ENCODE results near the gene SPARCL1.
A peak's percentile ranks its signal among the peaks of the same experiment; 100 is the strongest.
"Not testable (repeated sequence)": the region's sequence is repeated elsewhere in the genome, so short reads cannot be mapped to it uniquely, and the experiment has no call there.

Gene SPARCL1, protein sequence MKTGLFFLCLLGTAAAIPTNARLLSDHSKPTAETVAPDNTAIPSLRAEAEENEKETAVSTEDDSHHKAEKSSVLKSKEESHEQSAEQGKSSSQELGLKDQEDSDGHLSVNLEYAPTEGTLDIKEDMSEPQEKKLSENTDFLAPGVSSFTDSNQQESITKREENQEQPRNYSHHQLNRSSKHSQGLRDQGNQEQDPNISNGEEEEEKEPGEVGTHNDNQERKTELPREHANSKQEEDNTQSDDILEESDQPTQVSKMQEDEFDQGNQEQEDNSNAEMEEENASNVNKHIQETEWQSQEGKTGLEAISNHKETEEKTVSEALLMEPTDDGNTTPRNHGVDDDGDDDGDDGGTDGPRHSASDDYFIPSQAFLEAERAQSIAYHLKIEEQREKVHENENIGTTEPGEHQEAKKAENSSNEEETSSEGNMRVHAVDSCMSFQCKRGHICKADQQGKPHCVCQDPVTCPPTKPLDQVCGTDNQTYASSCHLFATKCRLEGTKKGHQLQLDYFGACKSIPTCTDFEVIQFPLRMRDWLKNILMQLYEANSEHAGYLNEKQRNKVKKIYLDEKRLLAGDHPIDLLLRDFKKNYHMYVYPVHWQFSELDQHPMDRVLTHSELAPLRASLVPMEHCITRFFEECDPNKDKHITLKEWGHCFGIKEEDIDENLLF

DNA sequence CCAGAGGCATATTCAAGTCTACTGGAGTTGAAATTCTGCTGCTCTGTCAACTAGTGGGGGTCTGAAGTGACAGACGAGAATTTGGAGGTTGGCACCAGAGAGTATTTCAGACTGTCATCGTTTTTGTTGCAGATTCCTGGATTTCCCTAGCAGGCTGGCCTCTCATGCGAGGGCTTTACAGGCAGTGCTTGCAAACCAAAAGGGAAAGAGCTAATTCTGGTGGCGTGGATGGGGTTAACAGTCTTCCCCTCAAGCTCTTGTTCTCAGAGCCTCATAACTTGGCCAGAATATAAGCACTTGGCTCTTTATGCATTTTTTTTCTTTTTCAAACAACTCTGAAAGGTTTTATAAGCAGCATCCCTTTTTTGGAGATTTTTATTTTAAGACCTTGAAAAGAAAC, at the start of gene SPARCL1:
TSS of gene SPARCL1 (minus strand) at position 190 of the 400 bp plus-strand sequence. CDS start 29,802 bp downstream, outside the sequence.
- peak; percentile 61 for DNase-seq (ENCODE audit: low spot score)

DNA sequence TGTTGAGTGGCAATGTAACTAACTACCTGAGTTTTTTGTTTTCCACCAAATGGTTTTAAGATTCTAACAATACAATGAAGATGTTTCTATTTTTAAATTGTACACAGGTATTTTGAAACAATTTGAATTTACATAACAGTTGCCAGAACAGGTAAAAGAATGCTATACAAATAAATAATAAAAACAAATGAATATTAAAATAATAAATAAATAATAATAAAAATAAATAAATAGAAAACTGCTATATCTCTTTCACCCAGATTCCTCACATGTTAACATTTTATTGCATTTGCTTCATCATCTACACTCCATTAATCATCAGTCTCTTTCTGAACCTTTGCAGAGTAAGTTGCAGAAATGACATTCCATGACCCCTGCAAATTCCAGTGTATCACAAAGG, 46.8 kb upstream of the SPARCL1 start:
- no peak for DNase-seq (ENCODE audit: low spot score)

DNA sequence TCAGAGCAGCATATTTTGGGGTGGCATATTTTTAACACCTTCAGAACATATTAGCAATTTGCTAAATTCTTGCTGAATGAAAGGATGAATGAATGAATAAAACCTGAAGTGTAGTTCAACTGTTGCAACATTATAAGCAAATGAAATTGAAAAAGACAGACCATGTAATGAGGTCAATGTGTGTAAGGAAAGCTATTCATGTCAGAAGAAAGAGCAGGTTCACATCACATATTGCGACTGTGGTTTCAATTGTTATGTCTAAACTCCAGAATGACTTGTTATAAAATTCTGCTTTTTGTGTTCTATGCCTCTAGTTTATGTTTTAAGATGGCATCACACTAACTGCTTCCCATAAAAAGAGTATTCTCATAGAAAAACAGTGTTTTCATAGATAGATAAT, 46.2 kb upstream of the SPARCL1 start:
- no peak for DNase-seq (ENCODE audit: low spot score)

DNA sequence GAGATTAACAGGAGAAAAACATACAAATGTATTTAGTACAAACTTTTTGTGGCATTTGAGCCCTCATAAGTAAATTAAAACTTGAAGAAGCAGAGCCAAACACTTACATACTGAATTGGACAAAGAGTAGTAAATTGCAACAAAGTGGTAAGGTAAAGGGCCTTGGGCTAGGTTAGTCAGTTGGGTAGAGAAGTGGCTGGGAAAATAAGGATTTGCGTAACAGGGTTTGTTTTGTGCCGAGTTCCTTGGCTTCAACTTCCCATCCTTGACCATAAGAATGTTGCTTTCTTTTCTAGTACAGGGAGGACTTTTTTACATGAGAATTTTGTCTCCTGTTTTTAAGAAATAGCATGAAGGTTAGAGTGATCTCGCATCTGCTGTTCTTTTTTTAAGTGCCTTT, 45.8 kb upstream of the SPARCL1 start:
- DNase-seq (ENCODE audit: low spot score), result no peak

DNA sequence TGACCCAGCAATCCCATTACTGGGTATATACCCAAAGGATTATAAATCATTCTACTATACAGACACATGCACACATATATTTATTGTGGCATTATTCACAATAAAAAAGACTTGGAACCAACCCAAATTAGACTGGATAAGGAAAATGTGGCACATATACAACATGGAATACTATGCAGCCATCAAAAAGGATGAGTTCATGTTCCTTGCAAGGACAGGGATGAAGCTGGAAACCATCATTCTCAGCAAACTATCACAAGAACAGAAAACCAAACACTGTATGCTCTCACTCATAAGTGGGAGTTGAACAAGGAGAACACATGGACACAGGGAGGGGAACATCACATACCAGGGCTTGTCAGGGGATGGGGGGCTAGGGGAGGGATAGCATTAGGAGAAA, 45.2 kb upstream of the SPARCL1 start:
- DNase-seq (ENCODE audit: low spot score), result not testable (repeated sequence)

DNA sequence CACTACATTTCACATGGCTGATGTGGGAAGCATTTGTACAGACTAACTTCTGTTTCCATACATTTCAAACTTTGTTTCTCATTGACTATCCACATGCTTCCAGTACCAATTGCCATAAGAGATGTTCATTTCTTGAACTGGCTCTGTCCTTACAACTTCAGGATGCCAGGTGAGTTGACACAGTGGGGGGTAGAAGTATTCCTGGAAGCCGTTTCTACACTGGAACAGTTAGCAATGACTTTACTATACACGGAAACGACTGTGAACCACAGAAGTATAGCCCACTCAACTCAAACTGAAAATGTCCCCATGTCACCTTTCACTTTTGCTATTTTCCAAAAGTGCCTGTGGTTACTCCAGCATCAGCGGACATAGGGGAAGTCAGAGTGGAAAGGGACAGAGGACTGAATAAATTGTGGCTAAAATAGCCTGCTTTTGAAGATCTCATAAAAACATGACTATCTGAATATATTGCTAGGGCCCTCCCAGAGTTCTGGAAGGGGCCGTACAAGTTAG, 41.2 kb upstream of the SPARCL1 start:
- no peak for DNase-seq (ENCODE audit: low spot score)

DNA sequence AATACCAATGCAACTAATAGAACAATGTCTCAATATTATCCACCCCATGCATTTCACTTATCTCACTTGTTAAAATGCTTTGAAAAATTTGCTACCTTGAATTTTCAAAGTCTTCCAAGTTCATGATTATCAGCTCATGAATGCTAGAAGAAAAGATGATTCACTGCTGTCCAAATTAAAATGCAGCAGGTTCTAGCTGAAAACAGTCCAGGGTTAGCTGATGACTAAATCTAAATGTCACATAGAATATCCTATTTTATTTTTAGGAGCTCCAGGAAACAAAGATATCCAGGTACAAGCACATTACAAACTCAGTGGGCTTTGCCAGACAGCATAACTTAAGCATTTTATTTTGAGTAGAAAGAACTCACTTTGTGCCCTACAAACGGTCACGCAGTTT, 38.0 kb upstream of the SPARCL1 start:
- DNase-seq (ENCODE audit: low spot score), result no peak

DNA sequence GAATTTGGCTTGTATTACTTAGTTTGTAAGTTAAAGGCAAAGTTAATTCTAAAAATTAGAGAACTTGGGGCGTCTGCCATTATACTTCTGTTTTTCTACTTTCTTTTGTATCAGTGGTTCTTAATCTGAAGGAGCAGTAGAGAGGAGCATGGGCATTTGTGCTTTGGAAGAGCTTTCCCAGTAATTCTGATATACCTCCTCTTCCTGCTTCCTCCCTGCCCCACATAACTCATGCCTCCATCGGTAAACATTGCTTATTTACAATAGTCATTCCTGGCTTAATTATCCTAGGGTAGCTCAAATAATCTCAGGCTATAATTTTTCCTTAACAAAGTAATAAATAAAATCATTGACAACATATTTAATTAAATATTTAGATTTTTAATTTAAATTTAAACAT, 37.1 kb upstream of the SPARCL1 start:
- DNase-seq (ENCODE audit: low spot score), result no peak

DNA sequence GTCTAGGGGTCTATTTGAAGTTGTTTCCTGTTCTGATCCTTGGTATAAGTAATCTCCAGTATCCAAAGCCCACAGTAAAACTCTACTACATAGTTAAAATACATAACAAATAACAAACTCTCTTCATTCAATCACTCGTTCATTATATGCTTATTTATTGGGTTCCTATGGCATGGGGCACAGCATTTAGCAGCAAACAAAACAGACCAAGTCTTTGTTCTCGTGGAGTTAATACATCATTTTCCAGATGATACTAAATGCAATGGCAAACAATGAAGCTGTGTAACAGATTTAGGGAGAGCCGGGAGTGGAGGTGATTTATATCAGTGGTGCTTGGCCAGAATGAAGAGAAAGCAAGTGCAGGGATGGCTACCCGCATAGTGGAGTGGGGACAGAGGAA, 36.6 kb upstream of the SPARCL1 start:
- DNase-seq (ENCODE audit: low spot score), result no peak

DNA sequence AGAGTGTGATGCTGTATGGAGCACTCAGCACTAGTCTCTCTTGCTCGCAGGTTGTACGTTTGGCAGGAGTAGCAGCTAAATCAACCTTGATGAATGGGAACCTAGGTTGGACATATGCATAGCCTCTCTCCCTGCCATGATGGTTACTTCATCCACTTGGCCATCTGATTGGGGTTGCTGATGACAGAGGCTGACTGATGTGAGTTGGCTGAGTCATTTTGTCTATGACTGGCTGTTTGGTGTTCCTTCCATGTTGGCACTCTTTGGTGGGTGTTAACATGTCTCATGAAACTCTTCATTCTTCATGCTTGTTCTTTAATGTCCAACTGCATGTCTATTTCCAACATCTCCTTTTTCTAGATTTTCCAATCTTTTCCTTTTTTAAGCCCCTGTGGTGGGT, 31.6 kb upstream of the SPARCL1 start:
- no peak for DNase-seq (ENCODE audit: low spot score)

DNA sequence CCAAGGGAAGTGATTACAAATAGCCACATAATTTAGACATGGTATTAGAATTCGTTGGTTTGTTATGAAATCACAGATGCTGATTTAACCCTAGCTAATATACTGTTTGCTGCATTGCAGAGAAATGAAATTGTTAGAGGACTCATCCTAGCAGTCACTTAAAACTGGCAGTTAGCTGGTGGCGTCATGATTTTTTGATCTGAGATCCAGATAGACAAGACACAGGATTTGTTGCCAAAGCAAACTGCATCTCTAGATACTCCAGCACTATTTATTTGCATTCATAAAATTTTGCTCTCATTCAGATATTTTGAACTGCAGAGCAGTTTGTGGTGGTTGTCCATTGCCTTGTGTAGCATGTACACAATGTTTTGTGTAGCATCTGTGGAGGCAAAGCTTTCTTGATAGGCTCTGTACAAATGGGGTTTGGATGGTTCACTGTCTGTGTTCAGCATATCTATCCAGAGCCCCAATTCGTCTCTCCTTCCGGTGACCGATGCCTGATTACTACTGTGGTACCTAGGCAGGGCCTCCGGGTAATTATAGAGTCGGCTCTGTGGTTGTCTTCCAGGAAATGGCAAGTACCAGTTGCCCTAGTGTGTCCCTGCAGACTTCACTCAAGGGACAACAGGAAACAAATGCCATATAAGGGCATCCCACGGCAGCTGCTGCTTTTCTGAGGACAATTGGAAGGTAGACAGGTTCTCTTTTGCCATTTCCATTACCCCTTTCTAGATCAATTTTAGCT, 30.1 kb upstream of the SPARCL1 start:
- DNase-seq (ENCODE audit: low spot score), result peak; percentile 76

DNA sequence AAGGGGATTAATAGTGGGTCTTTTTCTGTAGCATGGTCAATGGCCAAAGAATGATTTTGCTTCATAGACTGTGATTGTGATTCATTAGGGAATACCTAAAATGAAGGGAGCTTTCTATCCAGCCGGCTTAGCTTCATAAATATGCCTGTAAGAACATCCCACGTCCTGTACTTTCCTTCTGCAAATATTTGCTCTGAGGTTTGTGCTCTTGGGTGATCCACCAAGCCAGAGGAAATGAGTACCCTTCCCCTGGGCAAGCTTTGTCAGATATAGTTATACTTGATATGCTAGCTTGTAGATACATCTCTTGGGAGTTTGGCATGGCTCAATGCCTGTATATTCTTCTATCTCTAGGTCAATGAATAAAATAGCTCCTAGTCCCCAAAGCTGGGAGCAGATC, 28.2 kb upstream of the SPARCL1 start:
- DNase-seq (ENCODE audit: low spot score), result no peak

DNA sequence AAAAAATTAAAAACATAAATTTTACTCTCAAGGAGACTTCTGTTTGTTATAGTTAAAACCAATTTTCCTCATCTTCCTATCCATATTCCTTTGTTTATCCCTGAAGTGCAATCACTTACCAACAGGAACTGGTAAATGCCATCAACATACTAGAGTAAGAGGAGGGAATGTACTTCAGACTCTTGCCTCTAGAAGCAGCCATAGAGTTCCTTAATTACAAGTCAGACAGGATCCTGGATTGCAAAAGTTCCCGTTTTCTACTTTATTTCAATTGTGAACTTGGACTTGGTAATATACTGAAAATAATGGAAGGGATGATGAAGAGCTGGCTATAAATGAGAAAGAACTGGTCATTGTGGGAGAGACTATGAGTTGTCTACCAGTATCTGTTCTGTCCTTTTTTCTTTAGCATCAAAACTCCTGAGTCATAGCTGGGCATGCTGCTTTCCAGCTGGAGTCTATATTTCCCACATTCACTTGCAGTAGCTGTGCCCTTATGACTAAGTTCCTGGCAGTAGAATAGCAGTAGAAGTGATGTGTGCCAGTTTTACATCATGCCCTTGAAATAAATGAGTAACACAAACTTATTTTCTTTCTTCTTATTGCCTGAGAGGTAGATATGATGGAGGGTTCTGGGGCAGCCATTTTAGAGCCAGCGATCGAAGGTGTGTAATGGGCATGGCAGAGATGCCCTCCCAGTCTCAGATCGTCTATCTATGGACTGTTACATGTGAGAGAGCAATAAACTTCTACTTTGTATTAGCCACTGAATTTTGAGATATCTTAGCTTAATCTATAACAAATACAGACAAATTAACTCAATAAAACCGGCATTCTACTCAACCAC, 26.8 kb upstream of the SPARCL1 start:
- DNase-seq (ENCODE audit: low spot score), result no peak

DNA sequence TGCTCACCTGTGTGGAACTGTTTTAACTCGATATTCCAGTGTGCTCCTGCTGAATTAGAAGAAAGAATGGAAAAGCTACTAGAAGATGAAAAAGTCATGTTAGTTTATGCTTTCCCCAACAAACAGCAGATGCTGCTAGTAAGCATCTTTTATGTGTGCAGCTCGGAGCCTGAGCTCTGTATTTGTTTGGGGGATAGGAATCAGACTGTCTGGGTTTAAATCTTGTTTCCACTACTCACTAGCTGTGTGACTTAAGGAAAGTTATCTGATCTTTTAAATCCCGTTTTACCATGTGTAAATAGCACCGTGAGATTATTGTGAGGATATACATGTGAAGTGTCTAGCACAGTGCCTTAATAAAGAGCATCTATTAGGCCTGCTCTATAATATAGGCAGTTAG, 24.0 kb upstream of the SPARCL1 start:
- DNase-seq (ENCODE audit: low spot score), result no peak

DNA sequence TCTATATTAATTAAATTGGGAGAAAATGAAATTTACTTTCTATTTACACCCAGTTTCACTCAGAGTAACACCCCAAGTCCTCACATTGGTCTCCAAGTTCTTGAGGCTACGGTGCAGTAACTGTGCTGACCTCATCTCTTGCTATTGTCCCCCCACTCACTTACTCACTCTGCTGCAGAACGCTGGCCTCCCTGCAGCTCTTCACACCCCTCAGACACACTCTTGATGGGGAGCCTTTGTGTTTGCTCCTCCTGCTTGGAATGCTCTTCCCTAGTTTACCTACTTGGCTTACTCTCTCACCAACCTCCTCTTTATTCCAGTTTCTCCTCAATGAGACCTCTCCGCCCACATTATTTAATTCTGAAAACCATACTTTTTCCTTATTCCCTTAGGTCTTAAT, 22.2 kb upstream of the SPARCL1 start:
- no peak for DNase-seq (ENCODE audit: low spot score)

DNA sequence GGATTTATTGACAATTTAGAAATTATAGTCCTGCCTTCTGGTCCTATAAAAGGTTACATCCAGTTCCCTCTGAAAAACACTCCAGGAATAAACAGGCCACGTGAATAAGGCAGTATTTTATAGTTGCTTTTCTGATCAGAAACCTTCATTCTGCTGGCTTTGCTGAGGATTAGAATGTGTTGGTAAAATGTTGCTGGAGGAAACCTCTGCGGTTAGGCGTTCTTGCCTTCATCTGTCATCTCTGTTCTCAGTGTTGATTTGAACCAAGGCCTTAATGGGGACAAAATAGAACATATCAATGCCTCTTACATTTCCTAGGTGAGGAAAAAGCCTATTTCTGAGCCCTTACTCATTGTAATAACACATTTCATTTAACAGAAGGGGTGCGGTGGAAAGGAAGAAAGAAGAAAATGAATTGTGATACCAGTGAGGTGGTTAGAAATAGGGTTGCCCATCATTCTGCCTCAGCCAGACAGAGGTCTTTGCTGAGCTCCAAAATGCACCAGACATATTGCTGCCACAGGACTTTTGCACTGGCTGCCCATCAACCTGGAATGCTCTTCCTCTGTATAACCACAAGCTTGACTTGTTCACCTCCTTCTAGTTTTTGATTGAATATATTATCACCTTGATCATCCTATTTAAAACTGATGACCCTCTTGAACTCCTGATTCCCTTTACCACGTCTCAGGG, 18.0 kb upstream of the SPARCL1 start:
- DNase-seq (ENCODE audit: low spot score), result no peak

DNA sequence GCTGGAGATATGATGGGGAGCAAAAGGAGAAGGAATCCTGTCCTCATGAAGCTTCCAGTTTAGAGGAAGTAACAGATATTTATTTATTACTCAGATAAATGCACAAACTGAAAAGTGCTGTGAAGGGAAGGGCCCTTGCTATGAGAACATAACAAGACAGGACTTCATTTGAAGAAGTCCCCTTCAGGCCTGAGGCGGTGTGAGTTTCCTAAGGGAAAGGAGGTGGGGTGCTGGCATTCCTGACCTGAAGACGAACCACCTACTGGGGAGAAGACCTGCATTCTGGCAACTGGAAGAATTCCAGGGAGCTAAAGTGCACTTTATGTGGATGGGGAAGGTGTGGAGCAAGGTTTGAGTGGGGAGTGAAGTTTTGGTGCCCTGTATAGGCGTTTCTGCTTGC, 15.9 kb upstream of the SPARCL1 start:
- DNase-seq (ENCODE audit: low spot score), result no peak

DNA sequence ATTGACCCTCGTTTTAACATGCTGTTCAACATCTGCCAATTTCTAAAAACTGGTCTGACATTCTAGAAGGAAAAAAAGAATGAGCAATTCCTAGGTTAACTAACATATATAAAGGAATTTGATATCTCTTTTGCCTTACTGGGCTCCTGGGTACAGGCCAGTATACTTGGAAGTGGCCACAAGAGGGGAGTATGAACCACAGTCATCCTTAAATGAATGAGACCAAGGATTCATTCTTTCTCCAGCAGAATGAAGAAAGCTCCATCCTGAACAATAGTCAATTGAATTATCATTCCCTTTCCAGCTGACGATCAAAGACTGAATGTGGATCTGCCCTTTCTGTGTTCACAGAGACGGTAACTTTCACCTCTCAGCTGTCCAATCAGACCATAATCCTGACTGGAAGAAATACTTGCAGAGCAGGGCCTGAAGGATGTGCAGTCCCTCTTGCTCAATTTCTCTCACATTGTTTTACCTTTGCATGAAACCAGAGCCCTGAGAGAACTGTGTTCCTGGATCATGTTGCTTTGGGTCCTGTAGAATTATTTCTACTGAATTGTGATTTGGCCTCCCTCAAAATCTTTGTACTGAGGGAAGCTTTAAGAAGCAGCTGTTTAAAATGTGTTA, 14.8 kb upstream of the SPARCL1 start:
- DNase-seq (ENCODE audit: low spot score), result peak; percentile 72

DNA sequence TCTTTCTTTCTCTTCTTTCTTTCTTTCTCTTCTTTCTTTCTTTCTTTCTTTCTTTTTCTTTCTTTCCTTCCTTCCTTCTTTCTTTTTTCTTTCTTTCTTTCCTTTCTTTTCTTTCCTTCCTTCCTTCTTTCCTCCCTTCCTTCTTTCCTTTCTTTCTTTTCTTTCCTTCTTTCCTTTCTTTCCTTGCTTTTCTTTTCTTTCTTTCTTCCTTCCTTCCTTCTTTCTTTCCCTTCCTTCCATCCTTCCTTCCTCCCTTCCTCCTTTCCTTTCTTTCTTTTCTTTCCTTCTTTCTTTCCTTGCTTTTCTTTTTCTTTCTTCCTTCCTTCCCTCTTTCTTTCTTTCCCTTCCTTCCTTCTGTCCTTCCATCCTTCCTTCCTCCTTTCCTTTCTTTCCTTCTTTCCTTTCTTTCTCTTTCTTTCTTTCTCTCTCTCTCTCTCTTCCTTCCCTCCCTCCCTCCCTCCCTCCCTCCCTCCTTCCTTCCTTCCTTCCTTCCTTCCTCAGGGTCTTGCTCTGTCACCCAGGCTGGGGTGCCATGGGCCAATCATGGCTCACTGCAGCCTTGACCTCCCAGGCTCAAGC, 13.6 kb upstream of the SPARCL1 start:
- no peak for DNase-seq (ENCODE audit: low spot score)

DNA sequence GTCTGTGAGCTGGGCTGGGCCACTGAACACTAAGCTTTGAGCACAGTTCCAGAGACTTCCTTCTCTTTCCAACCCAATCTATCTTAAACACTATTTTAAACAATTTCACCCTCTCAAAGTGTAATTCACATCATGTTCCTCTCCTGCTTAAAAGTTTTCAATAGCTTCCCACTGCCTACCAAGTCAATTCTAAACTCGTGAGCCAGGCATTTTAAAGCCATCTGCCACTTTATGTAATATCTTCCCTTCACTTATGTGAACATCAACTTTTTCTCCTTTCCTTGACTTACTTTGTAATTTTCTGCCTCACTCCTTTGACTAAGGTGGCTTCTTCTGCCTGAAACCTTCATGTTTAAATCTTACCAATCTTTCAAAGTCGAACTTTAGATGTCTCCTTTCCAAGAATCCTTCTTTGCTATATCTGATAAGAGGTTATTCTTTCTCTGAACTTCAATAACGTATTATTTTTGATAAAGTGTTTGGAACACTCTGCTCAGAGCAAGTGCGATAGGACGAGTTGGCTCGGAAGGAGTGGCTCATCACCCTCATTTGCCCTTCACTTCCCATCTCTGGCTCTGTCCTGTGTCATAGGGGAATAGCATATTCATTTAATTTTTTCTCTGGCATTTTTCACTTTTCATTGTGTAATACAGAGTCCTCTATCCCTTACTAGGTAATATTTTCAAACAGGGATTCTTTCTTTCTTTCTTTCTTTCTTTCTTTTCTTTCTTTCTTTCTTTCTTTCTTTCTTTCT, 13.0 kb upstream of the SPARCL1 start:
- DNase-seq (ENCODE audit: low spot score), result no peak

Data from cerebellar cortex (tissue), 1 donor.